ENCODE measurements around the gene HPCAL1. TPM values are rescaled to one million over a fixed set of nuclear protein-coding genes. Genes with fewer than 3 reads are reported as not detected.

The HPCAL1 gene
- total RNA-seq, 2 experiments from 2014 or later, result 9.2 to 9.7 TPM

DNA sequence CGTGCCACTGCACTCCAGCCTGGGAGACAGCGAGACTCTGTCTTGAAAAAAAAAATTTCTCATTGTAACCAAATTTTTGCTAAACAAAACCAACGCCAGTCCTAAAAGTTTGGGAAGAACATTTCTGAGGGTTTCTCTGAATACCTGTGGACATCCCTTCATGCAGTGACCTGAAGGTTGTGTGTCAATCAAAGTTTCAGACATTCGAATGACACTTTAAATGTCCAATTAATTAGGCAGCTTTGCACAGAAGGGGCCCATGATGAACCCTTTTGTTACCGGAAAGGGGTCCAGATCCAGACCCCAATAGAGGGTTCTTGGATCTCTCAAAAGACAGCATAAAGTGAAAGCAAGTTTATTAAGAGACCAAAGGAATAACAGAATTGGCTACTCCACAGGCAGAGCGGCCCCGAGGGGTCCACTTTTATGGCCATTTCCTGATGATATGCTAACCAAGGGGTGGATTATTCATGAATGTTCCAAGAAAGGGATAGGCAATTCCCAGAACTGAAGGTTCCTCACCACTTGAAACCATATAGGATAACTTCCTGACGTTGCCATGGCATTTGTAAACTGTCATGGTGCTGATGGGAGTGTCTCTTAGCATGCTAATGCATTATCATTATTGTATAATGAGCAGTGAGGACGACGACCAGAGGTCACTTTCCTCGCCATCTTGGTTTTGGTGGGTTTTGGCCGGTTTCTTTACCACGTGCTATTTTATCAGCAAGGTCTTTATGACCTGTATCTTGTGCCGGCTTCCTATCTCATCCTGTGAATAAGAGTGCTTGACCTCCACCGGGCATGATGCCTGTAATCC is 27.5 kb upstream of the HPCAL1 start:
- Histone ChIP-seq H4K20me1 (ENCODE audit: insufficient read depth, low read length) (no peaks in the 10 kb centered on the region), H3K4me1 (ENCODE audit: insufficient read depth, low read length, poor library complexity, severe bottlenecking) (no peaks in the 10 kb centered on the region), H3K9me2 (ENCODE audit: insufficient read depth, low read length) (no peaks in the 10 kb centered on the region), H3K4me2 (ENCODE audit: low read length) (no peak overlapping the region), H3K27ac (ENCODE audit: low read depth, low read length, poor library complexity, severe bottlenecking) (no peak overlapping the region), H3K79me2 (ENCODE audit: insufficient read depth, low read depth, low read length) (no peaks in the 10 kb centered on the region), H3K36me3 (ENCODE audit: insufficient read depth, low read length) (no peaks in the 10 kb centered on the region), H2AFZ (ENCODE audit: low read length) (no peak overlapping the region), H3K9me3 (ENCODE audit: low read length) (no peaks in the 10 kb centered on the region), H3K4me3 (ENCODE audit: low read depth, low read length, poor library complexity, severe bottlenecking) (no peak overlapping the region)
- ChIA-PET CTCF (ENCODE audit: unreplicated experiment) (no interaction called here), POLR2A (no interaction called here)
- no peak for TF ChIP-seq EZH2phosphoT487 (IDR thresholded peaks at IDR 0.05; ENCODE audit: borderline replicate concordance, low read depth, low read length)
- TF ChIP-seq, protein P1, sequence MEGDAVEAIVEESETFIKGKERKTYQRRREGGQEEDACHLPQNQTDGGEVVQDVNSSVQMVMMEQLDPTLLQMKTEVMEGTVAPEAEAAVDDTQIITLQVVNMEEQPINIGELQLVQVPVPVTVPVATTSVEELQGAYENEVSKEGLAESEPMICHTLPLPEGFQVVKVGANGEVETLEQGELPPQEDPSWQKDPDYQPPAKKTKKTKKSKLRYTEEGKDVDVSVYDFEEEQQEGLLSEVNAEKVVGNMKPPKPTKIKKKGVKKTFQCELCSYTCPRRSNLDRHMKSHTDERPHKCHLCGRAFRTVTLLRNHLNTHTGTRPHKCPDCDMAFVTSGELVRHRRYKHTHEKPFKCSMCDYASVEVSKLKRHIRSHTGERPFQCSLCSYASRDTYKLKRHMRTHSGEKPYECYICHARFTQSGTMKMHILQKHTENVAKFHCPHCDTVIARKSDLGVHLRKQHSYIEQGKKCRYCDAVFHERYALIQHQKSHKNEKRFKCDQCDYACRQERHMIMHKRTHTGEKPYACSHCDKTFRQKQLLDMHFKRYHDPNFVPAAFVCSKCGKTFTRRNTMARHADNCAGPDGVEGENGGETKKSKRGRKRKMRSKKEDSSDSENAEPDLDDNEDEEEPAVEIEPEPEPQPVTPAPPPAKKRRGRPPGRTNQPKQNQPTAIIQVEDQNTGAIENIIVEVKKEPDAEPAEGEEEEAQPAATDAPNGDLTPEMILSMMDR (conservative IDR thresholded peaks at IDR 0.05; ENCODE audit: low read length), result no peak
- no peak for DNase-seq (ENCODE audit: low spot score)
- intact Hi-C loops (cut with micrococcal nuclease; ENCODE audit: unreplicated experiment), result no loop called here
- BruUV-seq (replicated peaks), result no TSS peak

DNA sequence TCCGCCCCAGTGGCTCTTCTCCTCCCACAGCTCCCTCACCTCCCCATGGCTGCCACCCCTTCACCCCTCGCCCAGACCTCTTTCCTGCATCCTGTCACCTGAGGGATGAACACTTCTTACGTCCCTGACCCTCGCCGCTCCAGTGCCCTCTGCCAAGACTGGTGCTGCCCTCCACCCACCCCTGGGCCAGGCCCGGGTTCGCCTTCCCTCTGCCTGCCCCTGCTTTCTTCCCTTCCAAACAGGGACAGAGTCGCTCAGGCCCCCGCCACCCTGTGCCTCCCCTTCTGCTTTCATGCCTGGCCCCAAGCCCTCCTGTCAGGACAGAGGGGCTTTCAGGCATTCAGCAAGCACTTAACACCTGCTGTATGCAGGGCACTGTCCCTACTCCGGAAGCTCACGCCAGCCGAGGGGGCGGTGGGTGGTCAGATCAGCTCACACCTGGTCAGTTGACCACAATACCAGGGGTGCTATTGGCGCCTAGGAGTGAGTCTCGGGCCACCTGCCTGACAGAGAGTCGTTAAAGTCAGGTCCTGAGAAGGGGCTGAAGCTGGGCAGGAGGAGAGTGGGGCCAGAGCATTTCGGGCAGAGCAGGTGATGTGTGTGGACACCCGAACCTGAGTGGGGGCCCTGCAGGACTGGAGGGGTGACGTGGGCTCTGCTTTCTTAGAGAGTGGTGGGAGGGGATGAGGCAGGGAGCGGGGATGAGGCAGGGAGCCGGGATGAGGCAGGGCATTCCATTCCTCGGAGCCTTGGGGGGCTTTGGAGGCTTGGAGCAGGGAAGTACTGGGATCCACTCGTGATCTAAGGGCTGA is 26.0 kb upstream of the HPCAL1 start:
- intact Hi-C loops (cut with micrococcal nuclease; ENCODE audit: unreplicated experiment), result no loop called here
- TF ChIP-seq EZH2phosphoT487 (IDR thresholded peaks at IDR 0.05; ENCODE audit: borderline replicate concordance, low read depth, low read length), result no peak
- H3K9me2 ChIP-seq (ENCODE audit: insufficient read depth, low read length), result no peaks in the 10 kb centered on the region
- H3K79me2 ChIP-seq (ENCODE audit: insufficient read depth, low read depth, low read length), result no peaks in the 10 kb centered on the region
- ChIA-PET CTCF (ENCODE audit: unreplicated experiment) (no interaction called here), POLR2A (no interaction called here)
- H3K27ac ChIP-seq (ENCODE audit: low read depth, low read length, poor library complexity, severe bottlenecking), result no peak overlapping the region
- H3K9me3 ChIP-seq (ENCODE audit: low read length), result no peaks in the 10 kb centered on the region
- no peak overlapping the region for H2AFZ ChIP-seq (ENCODE audit: low read length)
- no peaks in the 10 kb centered on the region for H4K20me1 ChIP-seq (ENCODE audit: insufficient read depth, low read length)
- no peak overlapping the region for H3K4me3 ChIP-seq (ENCODE audit: low read depth, low read length, poor library complexity, severe bottlenecking)
- no peaks in the 10 kb centered on the region for H3K4me1 ChIP-seq (ENCODE audit: insufficient read depth, low read length, poor library complexity, severe bottlenecking)
- no peak overlapping the region for H3K4me2 ChIP-seq (ENCODE audit: low read length)
- BruUV-seq (replicated peaks), result no TSS peak
- H3K36me3 ChIP-seq (ENCODE audit: insufficient read depth, low read length), result no peaks in the 10 kb centered on the region
- no peak for DNase-seq (ENCODE audit: low spot score)

DNA sequence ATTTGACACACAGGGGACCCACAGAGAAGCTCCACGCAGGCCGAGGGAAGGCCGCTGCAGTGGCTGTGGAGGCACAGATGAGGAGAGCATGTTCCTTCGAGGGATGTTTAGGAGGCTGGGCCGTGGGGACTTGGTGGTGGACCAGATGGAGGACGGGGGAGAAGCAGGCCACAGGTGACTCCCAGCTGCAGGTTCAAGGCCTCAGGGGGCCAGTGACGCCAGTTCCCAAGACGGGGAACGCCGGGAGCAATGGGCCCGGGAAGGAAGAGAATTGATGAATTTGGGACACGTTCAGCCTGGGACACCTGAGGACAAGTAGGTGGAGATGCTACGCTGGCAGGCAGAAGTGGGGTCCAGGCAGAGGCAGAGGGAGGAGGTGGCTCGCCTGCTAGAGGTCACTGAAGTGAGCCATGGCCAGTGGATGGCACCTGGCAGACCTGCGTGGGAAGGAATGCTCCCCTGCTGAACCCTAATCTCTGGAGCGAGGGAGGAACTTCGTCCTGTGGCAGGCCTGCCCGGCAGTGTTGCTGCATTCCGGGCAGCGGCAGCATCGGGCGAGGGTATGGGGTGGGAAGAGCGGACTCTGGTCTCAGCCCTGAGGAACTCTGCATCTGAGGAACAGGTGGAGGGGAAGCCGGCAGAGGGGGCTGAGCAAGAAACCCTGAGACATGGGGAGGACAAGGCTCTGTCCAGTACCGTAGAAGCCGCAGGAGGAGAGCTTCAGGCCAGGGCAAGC is 25.2 kb upstream of the HPCAL1 start:
- Histone ChIP-seq H3K36me3 (ENCODE audit: insufficient read depth, low read length) (no peaks in the 10 kb centered on the region), H3K27ac (ENCODE audit: low read depth, low read length, poor library complexity, severe bottlenecking) (no peak overlapping the region), H3K4me1 (ENCODE audit: insufficient read depth, low read length, poor library complexity, severe bottlenecking) (no peaks in the 10 kb centered on the region), H3K79me2 (ENCODE audit: insufficient read depth, low read depth, low read length) (no peaks in the 10 kb centered on the region), H3K4me2 (ENCODE audit: low read length) (no peak overlapping the region), H3K9me2 (ENCODE audit: insufficient read depth, low read length) (no peaks in the 10 kb centered on the region), H4K20me1 (ENCODE audit: insufficient read depth, low read length) (no peaks in the 10 kb centered on the region), H2AFZ (ENCODE audit: low read length) (no peak overlapping the region), H3K4me3 (ENCODE audit: low read depth, low read length, poor library complexity, severe bottlenecking) (no peak overlapping the region), H3K9me3 (ENCODE audit: low read length) (no peaks in the 10 kb centered on the region)
- BruUV-seq (replicated peaks), result no TSS peak
- ChIA-PET CTCF (ENCODE audit: unreplicated experiment) (no interaction called here), POLR2A (no interaction called here)
- no peak for DNase-seq (ENCODE audit: low spot score)
- intact Hi-C loops (cut with micrococcal nuclease; ENCODE audit: unreplicated experiment), result no loop called here
- no peak for TF ChIP-seq EZH2phosphoT487 (IDR thresholded peaks at IDR 0.05; ENCODE audit: borderline replicate concordance, low read depth, low read length)
- TF ChIP-seq, protein P1 (conservative IDR thresholded peaks at IDR 0.05; ENCODE audit: low read length), result no peak

Data from OCI-LY7 (cell line).